ENCODE results near the gene RSRC1.

DNA sequence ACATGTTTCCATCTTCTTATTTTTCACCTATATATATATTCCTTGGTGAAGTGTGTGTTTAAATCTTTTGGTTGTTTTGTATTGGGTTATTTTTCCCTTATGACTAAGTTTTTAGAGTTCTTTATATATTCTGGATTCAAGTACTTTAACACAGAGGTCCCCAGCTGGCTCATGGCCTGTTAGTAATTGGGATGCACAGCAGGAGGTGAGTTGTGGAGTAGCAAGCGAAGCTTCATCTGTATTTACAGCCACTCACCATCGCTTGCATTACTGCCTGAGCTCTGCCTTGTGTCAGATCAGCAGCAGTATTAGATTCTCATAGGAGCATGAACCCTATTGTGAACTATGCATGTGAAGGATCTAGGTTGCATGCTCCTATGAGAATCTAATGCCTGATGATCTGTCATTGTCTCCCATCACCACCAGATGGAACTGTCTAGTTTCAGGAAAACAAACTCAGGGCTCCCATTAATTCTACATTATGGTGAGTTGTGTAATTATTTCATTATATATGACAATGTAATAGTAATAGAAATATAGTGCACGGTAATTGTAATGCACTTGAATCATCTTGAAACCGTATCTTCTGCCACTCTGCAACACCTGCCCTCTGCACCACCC, 151.6 kb downstream of the RSRC1 start:
- TF ChIP-seq, protein P1, sequence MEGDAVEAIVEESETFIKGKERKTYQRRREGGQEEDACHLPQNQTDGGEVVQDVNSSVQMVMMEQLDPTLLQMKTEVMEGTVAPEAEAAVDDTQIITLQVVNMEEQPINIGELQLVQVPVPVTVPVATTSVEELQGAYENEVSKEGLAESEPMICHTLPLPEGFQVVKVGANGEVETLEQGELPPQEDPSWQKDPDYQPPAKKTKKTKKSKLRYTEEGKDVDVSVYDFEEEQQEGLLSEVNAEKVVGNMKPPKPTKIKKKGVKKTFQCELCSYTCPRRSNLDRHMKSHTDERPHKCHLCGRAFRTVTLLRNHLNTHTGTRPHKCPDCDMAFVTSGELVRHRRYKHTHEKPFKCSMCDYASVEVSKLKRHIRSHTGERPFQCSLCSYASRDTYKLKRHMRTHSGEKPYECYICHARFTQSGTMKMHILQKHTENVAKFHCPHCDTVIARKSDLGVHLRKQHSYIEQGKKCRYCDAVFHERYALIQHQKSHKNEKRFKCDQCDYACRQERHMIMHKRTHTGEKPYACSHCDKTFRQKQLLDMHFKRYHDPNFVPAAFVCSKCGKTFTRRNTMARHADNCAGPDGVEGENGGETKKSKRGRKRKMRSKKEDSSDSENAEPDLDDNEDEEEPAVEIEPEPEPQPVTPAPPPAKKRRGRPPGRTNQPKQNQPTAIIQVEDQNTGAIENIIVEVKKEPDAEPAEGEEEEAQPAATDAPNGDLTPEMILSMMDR (IDR thresholded peaks at IDR 0.05), result peak in 1 of 12 donors; percentile 6
- no peak for TF ChIP-seq POLR2A (IDR thresholded peaks at IDR 0.05)
